22Rv1 (cell line): ENCODE measurements around the gene RPL3.

Experiments used
- CTCF ChIP-seq: fragments of 450-650 bp; IDR thresholded peaks from 2 replicates; pipeline ENCODE4 v1.5.1; 2017; ENCODE audit warnings: mild to moderate bottlenecking
- ZFX ChIP-seq: fragments of 450-650 bp; IDR thresholded peaks from 2 replicates; pipeline ENCODE4 v1.6.1; 2017; ENCODE audit warnings: antibody characterized with exemption, borderline replicate concordance

- no peak for TF ChIP-seq CTCF
- no peak for TF ChIP-seq ZFX
These were observed 22.4 kb downstream of the RPL3 start for GRCh38 chr22:39296981-39297489.
